ENCODE data around the gene EPB41L3. TPM values are rescaled to one million over a fixed set of nuclear protein-coding genes. Genes with fewer than 3 reads are reported as not detected.

EPB41L3 gene
- total RNA-seq, 4 donors from 2014 or later, result 21.2 to 39.5 (median 28.3) TPM

GRCh38 chr18:5414546-5414945 lies 129.3 kb downstream of the EPB41L3 start:
- intact Hi-C loops (cut with DNase I; ENCODE audit: low total_unique reads), result no loop called here
- H3K4me3 ChIP-seq (ENCODE audit: low read depth, poor library complexity, severe bottlenecking), result no peak overlapping the region
- DNase-seq (ENCODE audit: low spot score in 2 of 2), result no peak
- WGBS, 2 donors, result 71 to 85% methylated on average over 6 of the region's 6 CpGs
- TF ChIP-seq POLR2A (IDR thresholded peaks at IDR 0.05), result no peak
- no peak for TF ChIP-seq CTCF (IDR thresholded peaks at IDR 0.05)

DNA sequence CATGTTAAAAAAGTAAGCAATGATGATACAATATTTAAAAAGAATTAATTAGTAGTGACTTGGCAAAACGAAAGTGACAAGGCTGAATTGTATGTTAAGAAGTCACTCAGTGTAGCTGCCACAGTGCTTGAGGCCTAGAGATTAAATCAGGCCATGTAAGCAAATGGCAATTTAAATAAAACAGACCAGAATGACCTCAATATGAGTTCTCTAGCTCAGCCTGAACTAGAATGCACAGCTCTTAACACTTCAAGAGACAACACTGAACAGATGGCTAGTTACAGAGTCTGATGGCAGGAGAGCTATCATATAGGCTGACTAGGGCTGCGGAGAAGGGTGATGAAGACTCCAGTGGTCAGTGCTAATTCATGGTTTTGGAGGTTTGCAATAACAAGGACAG lies 130.3 kb downstream of the EPB41L3 start:
- no peak for DNase-seq (ENCODE audit: low spot score in 2 of 2)
- intact Hi-C loops (cut with DNase I; ENCODE audit: low total_unique reads), result no loop called here
- WGBS, 2 donors, result 80 to 82% methylated on average over 2 of the region's 2 CpGs
- H3K4me3 ChIP-seq (ENCODE audit: low read depth, poor library complexity, severe bottlenecking), result no peak overlapping the region
- no peak for TF ChIP-seq CTCF (IDR thresholded peaks at IDR 0.05)
- no peak for TF ChIP-seq POLR2A (IDR thresholded peaks at IDR 0.05)

GRCh38 chr18:5410582-5410981 lies 133.2 kb downstream of the EPB41L3 start:
- H3K4me3 ChIP-seq (ENCODE audit: low read depth, poor library complexity, severe bottlenecking), result no peak overlapping the region
- DNase-seq (ENCODE audit: low spot score in 2 of 2), result no peak
- no peak for TF ChIP-seq POLR2A (IDR thresholded peaks at IDR 0.05)
- TF ChIP-seq CTCF (IDR thresholded peaks at IDR 0.05), result no peak
- intact Hi-C loops (cut with DNase I; ENCODE audit: low total_unique reads), result no loop called here
- WGBS, 2 donors, result 90 to 94% methylated on average over 7 of the region's 7 CpGs

DNA sequence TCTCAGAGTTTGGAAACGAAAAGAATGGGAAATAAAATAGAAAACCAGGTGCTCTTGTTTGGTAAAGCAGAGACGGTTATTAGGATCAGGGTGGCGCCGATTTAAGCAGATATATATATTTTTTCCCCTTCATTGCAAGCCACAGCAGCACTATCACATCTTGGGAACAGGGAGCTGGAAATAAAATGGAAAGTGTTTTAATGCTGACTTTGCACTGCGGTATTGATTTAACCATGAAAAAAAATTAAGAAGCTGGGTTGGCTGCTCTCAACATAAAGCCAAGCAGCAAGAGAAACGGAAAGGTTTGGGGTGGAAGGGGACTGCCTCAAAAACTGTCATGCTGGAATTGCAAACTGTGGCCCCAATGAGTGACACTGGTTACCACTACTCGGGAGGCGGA lies 145.5 kb downstream of the EPB41L3 start:
- no peak for TF ChIP-seq POLR2A (IDR thresholded peaks at IDR 0.05)
- no peak for TF ChIP-seq CTCF (IDR thresholded peaks at IDR 0.05)
- WGBS, 2 donors, result 94 to 98% methylated on average over 8 of the region's 8 CpGs
- H3K4me3 ChIP-seq (ENCODE audit: low read depth, poor library complexity, severe bottlenecking), result no peak overlapping the region
- no peak for DNase-seq (ENCODE audit: low spot score in 2 of 2)
- intact Hi-C loops (cut with DNase I; ENCODE audit: low total_unique reads), result no loop called here

DNA sequence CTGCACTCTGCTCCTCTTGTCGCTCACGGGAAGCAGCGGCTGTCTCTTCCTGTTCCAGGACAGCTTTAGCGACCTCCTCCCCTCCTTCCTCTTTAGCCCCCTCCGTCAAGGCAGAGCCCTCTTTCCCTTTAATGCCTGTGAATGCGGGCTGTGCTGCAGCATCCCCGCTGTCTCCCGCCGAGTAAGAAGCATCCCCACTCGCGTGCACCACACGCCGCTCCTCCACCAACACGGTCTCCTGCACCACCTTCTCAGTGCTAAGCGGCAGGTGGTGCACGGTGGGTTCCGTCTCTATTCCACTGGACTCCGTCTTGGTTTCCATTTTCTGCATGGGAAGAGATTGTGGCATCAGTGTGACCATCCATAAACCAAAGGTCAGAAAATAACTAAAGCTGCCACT lies 146.7 kb downstream of the EPB41L3 start:
- no peak overlapping the region for H3K4me3 ChIP-seq (ENCODE audit: low read depth, poor library complexity, severe bottlenecking)
- 94 to 95% methylated on average over 18 of the region's 18 CpGs for WGBS, 2 donors
- DNase-seq (ENCODE audit: low spot score in 2 of 2), result no peak
- TF ChIP-seq POLR2A (IDR thresholded peaks at IDR 0.05), result no peak
- TF ChIP-seq CTCF (IDR thresholded peaks at IDR 0.05), result no peak
- intact Hi-C loops (cut with DNase I; ENCODE audit: low total_unique reads), result no loop called here

DNA sequence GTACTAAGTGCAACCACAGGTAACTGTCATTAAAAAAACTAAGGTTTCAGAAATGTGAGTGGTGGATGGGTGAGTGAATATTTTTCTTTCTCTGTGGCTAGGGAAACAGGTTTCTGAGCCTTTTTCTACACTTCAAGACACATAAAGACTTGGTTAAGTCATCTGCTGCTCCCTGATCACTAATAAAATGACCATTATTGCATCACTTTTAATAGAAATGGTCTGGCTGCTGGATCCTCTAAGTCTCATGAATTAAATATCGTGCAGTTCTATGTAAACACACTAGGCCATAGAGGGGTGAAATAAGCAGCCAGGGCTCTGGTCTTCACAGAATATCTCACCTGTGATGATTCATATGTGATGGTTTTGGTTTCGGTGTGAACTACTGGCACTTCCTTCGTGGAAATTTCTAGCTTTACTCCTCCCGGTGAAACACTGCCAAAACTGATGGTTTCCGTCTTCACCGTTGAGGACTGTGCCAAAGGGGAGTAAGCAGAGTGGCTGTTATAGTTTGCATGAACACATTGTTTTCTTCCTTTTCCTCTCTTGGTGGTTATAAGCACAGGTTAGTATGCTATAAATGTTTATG lies 147.8 kb downstream of the EPB41L3 start:
- intact Hi-C loops (cut with DNase I; ENCODE audit: low total_unique reads), result no loop called here
- TF ChIP-seq POLR2A (IDR thresholded peaks at IDR 0.05), result no peak
- no peak for TF ChIP-seq CTCF (IDR thresholded peaks at IDR 0.05)
- 71 to 77% methylated on average over 6 of the region's 6 CpGs for WGBS, 2 donors
- H3K4me3 ChIP-seq (ENCODE audit: low read depth, poor library complexity, severe bottlenecking), result no peak overlapping the region
- DNase-seq (ENCODE audit: low spot score in 2 of 2), result no peak
